ENCODE results near the gene STOX2.

DNA sequence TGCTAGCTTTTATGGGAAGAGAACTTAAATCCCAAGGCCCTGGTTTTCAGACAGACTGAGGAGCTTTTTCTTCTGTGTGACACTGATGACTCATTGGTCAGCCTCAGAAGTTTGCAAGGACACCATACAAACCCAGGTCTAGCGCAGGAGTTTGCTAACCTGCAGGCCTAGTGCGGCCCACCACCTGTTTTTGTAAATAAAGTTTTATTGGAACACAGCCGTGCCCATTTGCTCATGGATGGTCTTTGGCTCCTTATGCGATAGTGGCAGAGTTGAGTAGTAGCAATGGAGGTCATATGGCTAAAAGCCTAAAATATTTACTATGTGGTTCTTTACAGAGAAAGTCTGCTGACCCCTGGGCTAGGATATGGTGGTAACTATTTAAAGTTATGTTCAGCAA lies 98.3 kb downstream of the STOX2 start:
- TF ChIP-seq, protein P1, sequence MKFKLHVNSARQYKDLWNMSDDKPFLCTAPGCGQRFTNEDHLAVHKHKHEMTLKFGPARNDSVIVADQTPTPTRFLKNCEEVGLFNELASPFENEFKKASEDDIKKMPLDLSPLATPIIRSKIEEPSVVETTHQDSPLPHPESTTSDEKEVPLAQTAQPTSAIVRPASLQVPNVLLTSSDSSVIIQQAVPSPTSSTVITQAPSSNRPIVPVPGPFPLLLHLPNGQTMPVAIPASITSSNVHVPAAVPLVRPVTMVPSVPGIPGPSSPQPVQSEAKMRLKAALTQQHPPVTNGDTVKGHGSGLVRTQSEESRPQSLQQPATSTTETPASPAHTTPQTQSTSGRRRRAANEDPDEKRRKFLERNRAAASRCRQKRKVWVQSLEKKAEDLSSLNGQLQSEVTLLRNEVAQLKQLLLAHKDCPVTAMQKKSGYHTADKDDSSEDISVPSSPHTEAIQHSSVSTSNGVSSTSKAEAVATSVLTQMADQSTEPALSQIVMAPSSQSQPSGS (IDR thresholded peaks at IDR 0.05; ENCODE audit: low read length), result no peak
- TF ChIP-seq, protein P2, sequence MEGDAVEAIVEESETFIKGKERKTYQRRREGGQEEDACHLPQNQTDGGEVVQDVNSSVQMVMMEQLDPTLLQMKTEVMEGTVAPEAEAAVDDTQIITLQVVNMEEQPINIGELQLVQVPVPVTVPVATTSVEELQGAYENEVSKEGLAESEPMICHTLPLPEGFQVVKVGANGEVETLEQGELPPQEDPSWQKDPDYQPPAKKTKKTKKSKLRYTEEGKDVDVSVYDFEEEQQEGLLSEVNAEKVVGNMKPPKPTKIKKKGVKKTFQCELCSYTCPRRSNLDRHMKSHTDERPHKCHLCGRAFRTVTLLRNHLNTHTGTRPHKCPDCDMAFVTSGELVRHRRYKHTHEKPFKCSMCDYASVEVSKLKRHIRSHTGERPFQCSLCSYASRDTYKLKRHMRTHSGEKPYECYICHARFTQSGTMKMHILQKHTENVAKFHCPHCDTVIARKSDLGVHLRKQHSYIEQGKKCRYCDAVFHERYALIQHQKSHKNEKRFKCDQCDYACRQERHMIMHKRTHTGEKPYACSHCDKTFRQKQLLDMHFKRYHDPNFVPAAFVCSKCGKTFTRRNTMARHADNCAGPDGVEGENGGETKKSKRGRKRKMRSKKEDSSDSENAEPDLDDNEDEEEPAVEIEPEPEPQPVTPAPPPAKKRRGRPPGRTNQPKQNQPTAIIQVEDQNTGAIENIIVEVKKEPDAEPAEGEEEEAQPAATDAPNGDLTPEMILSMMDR (IDR thresholded peaks at IDR 0.05 in 2 of 3, conservative IDR thresholded peaks at IDR 0.05 in 1 of 3; ENCODE audit: control insufficient read depth in 2 of 3, extremely low read depth in 1 of 3, insufficient read depth in 1 of 3, low read depth in 3 of 3, low read length in 3 of 3), result no peak
- no peak for TF ChIP-seq BRCA1 (IDR thresholded peaks at IDR 0.05; ENCODE audit: low read depth, low read length)
- no peak for TF ChIP-seq MXI1 (IDR thresholded peaks at IDR 0.05; ENCODE audit: low read depth, low read length)
- no peak for TF ChIP-seq GABPA (IDR thresholded peaks at IDR 0.05; ENCODE audit: low read depth)
- no peak for TF ChIP-seq PAX8 (IDR thresholded peaks at IDR 0.05)

Data from GM12878 (cell line).